HG03432 (cell line): ENCODE data around the gene NIPSNAP3A.

Experiments
- ATAC-seq: cut with Tn5 transposase; IDR thresholded peaks from one replicate; pipeline ENCODE4 v1.9.1; 2021; ENCODE audit warnings: mild to moderate bottlenecking, moderate library complexity; ENCODE audit not compliant: unreplicated experiment

Gene NIPSNAP3A

DNA sequence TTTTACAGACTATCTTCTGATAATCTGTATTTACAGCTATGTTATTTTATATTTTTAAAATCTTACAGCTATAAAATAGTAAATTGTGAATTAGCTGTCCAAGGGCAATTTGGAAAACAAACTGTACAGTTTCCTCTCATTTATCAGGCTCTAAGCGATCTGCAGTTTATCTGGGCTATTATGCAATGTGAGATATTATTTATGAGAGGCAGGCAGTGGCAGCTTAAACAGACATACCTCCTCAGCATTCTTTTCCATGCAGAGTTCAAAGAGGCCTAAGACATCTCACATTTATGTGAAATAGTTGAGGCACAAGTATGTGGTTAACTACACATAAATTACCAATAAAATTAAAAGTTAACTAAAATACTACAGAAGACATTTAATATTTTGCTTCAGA is 26.6 kb downstream of the NIPSNAP3A start:
- ATAC-seq = no peak

DNA sequence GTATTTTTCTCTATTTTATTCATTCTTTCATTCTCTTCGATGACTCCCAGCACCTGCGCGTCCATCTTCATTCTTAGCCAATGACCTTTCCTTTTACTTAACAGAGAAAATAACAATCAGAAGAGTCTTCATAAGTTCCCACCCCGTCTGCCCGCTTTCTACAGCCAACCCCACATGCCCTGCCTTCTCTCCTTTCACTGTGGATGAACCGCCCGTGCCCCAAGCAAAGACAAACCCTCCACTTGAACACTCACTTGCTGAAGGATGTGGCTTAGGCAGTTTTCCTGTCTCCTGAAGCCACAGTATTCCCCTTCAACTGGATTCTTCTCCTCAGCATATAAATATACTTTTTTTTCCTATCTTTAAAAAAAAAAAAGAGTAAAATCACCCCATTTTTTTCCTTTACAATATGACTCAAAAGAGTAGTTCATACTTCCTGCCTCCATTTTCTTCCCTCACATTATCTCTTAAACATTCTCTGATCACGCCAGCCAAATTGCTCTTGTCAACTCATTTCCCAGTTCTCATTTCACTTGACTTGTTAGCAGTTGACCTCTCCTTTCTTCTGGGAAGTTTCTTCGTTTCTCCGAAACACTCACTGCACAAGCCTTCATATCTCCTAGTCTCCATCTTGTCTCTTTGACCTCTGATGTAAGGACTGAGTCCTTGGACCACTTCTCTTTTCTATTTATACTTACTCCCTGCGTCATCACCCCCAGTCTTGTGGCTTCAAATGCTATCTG is 27.5 kb downstream of the NIPSNAP3A start:
- ATAC-seq = peak; percentile 90

DNA sequence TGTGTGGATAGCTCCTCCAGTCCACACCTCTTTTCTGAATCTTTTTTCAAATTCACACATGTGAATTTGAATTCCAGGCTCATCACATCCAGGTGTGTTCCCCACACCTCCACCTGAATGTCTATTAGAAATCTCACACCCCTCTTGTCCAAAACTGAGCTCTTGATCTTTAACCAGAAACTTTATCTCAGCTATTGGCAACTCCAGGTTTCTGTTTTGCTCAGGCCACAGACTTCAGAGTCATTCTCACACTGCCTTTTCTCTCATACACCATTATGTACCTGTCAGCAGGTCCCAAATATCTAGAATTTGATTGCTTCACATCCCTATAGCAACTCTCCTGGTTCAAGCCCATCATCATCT is 28.1 kb downstream of the NIPSNAP3A start:
- peak; percentile 72 for ATAC-seq

DNA sequence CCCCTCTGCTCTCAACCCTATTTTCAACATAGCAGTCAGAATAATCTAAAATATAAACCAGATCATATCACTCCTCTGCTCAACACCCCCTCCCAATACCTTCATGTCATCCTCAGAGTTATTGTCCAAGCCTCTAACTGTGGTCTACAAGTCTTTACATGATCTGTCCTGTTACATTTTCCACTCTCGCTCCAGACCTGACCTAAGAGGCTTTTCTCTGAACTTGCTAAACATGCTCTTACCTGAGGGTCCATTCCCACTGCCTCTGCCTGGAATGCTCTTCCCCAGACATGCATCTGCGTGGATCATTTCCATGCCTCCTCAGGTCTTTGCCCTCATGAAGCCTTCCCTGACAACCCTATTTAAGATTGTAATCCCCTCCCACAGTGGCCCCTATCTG is 28.5 kb downstream of the NIPSNAP3A start:
- peak; percentile 2 for ATAC-seq

DNA sequence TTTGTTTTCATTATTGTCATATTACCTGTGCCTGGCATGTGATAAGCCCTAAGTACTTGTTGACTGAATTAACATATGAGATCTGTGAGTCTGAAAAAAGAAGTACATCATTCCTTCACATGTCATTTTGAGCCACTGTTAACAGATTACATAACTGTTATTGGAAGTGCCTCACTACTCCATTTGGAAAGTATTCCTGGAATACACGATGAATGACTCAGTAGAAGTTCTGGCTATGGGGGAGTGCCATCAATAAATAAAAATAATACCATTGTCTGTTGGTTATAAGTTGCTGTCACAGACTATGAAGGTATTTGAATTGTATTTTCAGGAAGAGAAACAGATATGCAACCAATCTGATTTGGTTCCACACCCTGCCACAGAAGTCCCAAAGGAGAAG is 29.3 kb downstream of the NIPSNAP3A start:
- ATAC-seq = no peak

DNA sequence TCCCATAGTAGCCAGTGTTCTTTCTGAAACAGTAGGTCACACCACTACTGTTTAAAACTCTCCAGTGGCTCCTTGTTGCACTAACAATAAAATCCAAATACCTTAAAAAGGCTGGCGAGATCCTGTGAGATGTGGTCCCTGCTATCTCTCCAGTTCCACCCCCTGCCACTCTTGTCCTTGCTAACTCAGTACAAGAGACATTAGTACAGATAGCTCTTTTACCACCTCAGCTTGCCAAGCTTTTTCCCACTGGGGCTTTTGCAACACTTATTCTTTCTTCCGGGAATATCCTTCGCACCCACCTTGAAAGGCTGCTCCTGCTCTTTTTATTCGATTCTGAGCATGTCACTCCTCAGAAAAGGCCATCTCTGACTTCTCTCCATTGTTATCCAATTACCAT is 31.3 kb downstream of the NIPSNAP3A start:
- no peak for ATAC-seq

DNA sequence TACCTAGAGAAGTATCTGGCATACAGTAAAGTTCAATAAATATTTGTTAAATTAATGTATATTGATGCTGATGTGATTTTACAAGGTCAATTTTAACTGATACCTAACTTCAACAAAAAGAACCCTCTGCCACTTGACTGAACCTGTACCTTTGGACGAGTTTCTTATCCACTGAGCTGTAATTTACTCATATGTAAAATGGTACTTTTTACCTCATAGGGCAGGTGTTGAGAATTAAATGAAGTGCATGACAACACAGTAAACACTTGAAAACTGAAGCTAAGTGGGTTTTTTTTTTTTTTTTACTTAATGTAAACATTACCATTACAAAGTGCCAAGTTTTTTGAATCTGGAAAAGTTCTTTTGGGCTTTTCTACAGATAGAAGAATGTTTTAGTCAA is 31.9 kb downstream of the NIPSNAP3A start:
- no peak for ATAC-seq

DNA sequence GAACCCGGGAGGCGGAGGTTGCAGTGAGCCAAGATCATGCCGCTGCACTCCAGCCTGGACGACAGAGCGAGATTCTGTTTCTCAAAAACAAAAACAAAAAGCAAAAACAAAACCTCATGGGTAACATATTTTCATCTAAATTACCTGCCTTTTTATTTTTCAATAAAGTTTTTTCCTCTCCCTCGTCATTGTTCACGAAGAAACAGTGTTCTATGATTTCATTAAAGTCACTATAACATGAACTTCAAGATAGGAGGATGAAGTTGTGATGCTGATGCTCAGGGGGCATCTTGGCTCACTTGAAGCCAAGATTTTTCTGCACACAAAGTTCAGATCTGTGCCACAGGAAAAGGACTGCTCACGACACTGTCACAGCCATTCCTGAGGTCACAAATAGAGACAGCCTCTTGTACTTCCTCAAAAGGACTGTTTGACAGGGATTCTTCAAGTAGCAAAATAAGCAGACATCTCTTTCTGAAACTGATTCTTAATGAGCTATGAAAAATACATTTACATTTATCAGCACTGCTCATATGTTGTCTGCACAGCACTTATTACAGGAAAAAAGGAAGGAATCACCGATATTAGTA is 32.6 kb downstream of the NIPSNAP3A start:
- no peak for ATAC-seq

DNA sequence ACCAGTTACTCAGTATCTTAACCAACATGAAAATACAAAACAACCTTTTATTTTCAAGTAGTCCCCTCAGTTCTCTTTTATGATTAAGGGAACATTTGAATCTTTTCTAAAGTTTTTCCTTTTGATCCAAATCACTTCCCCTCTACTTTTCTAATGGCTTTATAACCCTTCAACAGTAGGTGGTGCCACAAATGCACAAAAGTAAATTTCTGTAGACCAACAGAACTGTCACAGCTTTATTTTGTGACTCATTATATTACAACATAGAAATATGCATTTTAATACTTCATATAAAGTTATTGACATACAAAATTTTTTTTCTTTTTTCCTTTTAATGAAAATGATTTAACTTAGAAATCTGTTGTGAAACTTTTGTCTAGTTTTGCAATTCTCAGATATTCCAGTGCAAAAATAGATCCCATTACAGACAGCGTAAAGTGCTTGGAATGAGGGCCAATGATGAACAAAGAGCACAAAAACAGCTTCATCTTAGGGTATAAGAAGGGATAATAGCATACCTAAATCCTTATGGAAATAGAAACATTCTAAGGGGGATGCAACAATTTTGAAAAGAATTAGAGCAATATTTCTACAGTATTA is 33.4 kb downstream of the NIPSNAP3A start:
- peak; percentile 53 for ATAC-seq

DNA sequence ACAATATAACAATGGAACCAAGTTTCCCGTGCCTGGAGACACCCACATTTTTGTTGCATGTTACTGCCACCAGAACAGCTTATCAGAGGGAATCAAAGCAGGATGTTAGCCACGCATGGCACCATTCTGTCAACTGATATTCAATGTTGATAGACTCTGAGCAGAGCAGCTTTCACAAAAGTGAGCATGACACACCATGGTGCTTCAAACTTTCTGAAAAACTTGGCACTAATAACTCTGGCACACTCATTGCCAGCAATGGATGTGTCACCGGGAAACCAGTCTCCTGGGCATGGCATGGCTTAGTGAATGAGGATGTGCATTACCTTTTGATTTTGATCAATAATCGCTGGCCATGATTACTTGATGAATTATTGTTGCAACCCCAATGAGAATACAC is 36.1 kb downstream of the NIPSNAP3A start:
- no peak for ATAC-seq

DNA sequence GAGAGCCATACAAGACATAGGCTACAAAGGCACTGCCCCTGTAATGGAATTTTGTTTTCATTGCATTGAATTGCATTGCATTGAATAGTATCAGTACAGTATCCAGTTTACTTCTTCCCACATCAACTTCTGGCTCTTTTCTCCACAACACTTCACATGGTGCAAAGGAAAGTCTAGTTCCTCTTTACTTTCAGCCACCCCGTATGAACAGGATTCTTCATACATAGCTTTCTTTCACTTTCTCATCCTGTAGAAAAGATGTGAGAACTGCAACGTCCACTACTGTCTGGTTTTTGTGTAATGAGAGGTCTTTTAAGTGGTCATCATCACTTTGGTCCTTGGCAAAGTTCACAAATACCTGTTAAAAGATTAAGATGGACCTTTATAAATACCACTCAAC is 36.6 kb downstream of the NIPSNAP3A start:
- peak; percentile 83 for ATAC-seq

DNA sequence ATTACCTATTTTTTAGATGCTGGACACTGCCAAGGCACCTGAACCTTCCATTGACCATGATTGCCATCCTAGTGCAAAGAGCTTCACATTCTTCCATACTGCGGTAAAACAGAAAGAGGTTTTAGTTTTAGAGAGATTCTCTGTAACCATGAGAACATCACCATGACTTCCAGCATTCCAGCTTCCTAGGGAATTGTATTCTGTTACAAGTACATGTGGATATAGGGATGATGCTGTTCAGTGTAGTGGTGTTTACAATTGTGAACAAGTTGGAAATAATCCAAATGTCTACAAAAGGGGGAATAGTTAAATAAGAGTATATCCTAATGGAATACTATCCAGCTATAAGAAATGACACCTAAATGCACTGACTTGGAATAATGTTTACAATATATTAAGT is 38.8 kb downstream of the NIPSNAP3A start:
- ATAC-seq = no peak

DNA sequence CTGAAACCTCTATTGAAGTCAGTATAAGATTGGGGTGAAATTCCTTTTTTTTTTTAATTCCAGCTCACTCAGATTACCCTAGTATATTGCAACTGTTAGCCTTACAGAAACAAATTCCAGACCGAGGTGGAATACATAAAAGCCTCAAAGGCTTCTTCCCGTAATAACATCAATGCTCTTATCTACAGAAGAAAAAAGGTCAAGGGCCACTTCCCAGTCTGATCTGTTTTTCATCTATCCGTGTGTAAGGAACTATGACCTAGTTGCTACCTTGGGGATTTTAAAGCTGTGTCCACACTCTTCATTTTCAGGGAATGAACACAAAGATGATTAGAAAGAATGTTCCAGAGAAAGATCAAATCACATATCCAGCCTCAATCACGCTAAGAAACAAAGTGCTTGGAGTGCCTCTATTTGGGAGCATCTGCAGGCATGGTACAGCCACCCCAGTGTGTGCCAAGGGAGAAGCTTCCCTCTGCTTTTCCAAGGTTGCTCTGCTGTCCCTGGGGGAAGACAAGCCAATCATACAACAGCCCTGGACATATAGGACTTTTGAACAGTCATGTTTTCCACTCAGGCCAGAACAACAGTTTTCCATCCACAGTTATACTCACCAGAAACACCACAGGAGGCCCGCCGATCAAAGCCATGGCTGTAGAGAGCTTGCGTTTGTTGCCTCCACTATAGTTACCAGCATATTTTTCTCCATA is 40.0 kb downstream of the NIPSNAP3A start:
- no peak for ATAC-seq

DNA sequence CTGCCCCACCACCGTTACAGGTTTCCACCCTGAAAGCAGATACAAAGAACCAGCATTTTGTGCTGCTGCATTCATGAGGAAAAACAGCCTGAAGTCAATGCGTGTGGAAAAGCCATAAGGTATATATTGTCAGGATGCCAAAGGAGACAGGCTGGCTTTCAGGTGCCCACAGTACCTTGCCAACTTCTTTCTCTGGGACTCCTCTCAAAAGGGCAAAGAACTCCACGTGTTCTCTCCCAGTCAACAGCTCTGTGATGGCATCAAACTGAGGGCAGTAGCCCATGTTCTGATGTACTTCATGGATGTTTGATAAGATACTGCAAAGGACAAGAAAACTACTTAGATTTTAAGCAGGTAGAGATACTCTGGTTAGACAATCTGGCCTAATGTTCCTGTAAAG is 40.8 kb downstream of the NIPSNAP3A start:
- ATAC-seq = no peak

DNA sequence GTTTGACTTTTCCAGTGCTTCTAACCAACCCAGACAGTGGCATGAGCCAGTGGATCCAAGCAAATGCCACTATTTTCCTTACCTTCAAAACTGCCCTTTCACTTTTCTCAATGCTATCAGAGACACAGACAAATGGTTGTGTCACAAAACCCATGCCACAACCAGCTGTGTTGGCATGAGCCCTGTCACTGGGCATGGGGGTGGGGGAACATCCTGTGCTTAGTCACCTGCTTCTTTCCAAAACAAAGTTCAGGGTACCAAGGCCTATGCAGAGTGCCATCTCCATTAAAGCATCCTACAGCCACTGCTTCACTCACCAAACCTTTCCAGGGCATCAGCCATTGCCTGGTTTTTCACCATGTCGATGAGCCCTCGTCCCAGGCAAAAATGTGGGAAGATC is 46.6 kb downstream of the NIPSNAP3A start:
- ATAC-seq = no peak

DNA sequence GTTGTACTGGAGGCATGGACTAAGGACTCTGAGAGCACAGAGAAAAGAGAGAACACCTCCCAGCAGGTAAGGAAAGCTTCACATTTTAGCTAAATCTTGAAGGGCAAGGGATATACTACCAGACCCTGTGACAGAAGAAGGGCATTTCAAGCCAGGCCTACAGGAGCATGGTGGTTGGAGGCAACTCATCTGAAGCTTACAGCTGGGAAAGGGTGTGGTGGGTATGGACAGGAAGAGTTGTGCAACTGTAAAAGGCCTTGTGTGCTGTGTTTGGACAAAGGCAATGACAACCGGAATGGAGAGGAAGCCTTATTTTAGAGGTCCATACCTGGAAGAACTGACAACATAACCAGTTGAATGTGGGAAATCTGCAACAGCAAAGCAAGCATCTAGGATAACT is 47.6 kb downstream of the NIPSNAP3A start:
- no peak for ATAC-seq

DNA sequence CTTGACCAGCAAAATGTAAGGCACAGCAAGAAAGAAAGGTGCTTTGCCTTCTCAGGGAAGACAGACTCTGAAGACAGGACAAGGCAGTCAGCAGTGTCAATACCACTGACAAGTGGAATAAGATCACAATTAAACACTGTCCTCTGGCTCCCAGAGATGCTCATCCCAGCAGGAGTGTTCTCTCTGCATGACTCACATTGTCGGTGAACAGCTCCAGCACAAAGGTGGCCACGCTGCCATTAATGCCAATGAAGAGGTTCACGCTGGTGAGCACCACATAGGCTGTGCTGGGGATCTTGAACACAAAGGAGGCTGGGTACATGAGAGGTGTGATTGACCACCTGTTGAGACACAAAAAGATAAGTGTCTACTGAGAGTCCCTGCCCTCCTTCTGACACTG is 48.4 kb downstream of the NIPSNAP3A start:
- no peak for ATAC-seq

DNA sequence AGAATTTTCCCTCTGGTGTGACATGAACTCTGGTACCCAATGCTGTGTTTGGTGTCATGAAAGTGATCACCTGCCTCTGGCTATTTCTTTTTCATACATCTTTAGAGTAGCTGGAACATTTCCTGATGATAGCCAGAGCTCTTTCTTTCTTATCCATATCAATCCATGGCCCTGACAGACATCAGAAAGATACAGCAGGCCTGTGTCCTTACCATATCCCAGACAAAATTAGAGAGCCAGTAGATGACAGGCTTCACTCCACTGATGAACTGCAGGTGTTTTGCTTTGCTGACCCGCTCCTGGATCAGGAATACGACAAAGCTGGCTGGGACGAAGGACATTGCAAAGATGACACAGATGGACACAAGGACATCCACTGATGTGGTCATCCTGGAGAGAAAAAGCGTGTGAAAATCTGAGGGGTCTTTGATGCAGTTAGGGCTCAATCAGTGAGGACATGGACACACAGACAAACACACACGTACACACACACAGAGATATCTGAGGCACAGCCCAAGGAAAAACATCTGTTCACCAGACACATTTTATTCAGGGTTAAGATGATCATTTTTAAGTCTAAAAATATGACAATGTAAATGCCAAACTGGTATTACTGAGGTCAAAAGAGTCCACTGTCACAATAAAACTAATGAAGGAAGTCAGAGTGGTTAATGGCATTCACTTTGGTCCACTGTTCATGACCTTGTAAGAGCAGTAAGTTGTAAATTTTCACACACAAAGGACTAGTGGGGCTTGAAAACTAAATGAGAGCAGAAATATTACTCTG is 50.9 kb downstream of the NIPSNAP3A start:
- no peak for ATAC-seq

DNA sequence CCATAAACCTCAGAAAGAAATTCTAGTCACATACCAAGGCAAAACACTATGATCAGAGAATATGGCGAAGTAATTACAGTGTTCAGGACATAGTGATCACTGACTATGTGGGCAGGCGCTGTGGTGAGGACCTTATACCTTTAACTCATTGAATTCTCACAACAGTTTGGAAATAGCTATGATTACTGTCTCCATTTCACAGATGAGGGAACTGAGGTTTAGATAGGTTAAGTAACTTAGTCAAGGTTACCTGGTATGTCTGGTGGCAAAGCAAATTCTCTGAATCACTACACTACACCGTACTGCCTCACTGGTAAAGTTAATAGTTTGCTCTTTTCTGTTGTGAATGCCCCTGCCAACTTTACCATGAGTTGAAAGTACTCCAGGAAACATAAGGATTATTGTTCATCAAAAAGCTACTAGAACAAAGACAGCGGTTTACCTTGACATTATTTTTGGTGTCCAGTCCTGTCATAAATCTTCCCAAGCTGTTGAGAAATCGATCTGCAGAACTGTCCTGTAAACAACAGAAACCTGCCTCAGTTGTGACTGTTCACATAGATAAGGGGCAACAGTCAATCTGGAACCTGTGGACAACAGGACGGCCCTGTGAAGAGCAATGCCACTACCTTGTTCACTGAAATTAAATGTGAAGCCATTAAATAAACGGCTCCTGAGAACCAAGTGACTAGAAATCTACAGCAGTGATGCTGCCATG is 52.7 kb downstream of the NIPSNAP3A start:
- no peak for ATAC-seq

DNA sequence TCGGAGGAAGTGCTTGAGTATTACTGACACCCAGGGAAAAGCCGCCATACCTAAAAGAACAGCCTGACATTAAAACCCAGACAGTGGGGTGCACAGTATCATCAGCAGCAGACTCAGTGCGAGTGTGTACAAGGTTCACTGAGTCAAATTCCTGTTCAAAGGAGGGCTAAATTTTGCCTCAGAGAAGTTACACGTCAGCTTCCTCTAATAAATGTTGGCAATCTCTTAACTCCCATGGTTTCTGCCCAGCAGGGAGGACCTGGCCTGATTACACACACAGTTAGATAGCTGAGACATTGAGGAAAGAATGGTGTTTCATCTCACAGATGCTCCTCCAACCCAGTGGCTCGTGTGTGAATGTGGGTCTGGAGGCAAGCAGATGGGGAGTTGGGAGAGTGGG is 54.6 kb downstream of the NIPSNAP3A start:
- no peak for ATAC-seq

DNA sequence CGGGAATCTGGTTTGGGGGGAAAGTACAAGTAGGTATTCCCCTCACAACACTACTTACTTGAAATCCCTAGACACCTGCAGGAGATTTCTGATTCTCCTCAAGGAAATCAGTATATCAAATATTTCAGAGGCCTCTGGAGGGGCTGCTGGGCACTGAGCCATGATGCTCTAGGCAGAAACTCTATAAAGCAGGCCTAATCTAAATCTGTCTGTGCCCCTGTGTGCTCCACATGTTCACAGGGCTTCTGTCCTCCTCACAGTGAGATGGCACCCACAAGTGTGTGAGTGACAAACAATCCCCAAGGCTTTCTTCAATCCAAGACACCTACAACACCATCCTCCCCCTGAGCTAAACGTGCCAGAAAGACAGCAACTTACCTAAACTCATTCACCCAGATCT is 55.4 kb downstream of the NIPSNAP3A start:
- no peak for ATAC-seq
